Hepatocyte (in vitro differentiated cells): Measurements from ENCODE around the gene SYNE2.

Experiments
- CTCF ChIP-seq: fragments of 200-600 bp; sonication (generic); IDR thresholded peaks from 2 replicates; pipeline ENCODE4 v1.5.1; 2016; ENCODE audit warnings: antibody characterized with exemption, mild to moderate bottlenecking; ENCODE audit not compliant: poor library complexity
- EZH2 ChIP-seq: fragments of 200-600 bp; sonication (generic); IDR thresholded peaks from 2 replicates; pipeline ENCODE4 v1.6.1; 2016; ENCODE audit warnings: antibody characterized with exemption, mild to moderate bottlenecking, borderline replicate concordance
- EZH2phosphoT487 ChIP-seq: fragments of 200-600 bp; sonication (generic); IDR thresholded peaks from one replicate; pipeline ENCODE4 v1.6.1; 2018; ENCODE audit warnings: antibody characterized with exemption, mild to moderate bottlenecking, low read depth, moderate library complexity; ENCODE audit not compliant: unreplicated experiment, severe bottlenecking

DNA sequence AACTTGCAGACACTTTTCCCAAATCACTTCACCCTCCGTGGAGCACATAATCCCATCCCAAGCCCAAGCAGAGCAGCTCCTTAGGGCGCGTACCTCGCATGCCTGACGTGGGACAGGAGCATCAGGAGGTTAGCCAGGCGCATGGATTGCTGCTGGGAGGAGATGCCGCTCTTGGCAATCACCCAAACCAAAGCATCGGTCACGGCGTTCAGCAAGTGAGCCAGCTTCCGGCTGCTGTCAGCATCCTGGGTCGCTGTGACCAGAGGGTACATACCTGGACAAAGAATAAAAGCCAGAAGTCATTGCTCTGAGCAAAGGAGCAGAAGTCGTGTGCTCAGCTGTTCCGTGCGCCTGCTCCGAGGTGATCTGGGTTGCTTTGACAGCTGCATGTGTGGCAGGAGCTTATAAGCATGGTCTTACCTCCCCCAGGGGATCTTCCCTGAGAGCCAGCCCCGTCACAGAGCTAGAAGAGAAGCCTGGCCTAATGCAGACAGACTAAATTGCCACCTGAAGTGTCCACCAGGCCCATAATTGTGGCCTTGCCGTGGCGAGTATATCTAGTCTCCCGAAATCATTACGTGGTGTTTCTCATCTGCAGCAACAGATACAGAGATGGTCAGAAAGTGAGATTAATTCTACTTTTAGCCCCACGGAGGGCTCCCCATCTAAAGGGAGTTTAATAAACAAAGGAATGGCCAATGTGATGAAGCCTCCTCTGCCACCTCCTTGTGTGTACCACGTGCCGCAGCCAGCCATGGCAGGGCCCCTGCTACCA lies 382.3 kb downstream of the SYNE2 start:
- no peak for TF ChIP-seq CTCF
- no peak for TF ChIP-seq EZH2phosphoT487
- TF ChIP-seq EZH2: no peak
